ENCODE measurements around the gene CD79B.

DNA sequence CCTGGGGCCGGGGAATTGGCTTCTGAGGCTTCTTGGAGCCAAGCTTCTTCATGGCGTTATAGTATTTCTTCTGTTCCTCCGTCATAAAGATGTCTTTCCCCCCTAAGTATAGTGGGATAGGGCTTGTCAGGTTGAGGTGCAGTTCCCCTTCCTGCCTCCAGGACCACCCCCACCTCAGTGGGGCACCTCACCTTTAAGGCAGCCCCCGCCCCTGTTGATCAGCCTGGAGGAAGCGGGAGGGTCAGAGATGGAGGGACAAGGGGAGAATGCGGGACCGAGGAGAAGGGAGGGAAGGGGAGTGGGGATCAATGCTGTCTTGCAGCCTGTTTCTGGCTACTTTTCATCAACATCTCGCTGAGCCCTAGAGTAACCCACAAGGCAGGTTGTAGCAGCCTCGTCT, 11.6 kb upstream of the CD79B start:
- TF ChIP-seq ZNF274 (IDR thresholded peaks at IDR 0.05; ENCODE audit: low read depth, low read length): no peak
- TF ChIP-seq YY1 (IDR thresholded peaks at IDR 0.05; ENCODE audit: insufficient read depth, insufficient read length): no peak
- no peak for TF ChIP-seq SUZ12 (IDR thresholded peaks at IDR 0.05; ENCODE audit: extremely low read depth, insufficient read depth, insufficient read length)

Data from NT2/D1 (cell line).